ENCODE measurements around the gene FAM20C. TPM values are rescaled to one million over a fixed set of nuclear protein-coding genes. Genes with fewer than 3 reads are reported as not detected.

Gene FAM20C
- total and polyA plus RNA-seq, 2 donors (not counting 3 experiments of a cell fraction or from before 2014, with no cell fraction given), result 14.2 to 34.5 TPM

- no peak for TF ChIP-seq MYC (IDR thresholded peaks at IDR 0.05; ENCODE audit: low read depth, low read length)
- TF ChIP-seq CTCF (IDR thresholded peaks at IDR 0.05; ENCODE audit: extremely low read depth in 1 of 2, insufficient read depth in 1 of 2, low read depth in 1 of 2, low read length in 2 of 2), result no peak
- TF ChIP-seq POLR2A (IDR thresholded peaks at IDR 0.05; ENCODE audit: low read depth, low read length), result no peak
- TF ChIP-seq JUN (IDR thresholded peaks at IDR 0.05; ENCODE audit: borderline replicate concordance, insufficient read depth, insufficient read length, low read depth), result no peak
- TF ChIP-seq GATA2 (IDR thresholded peaks at IDR 0.05; ENCODE audit: insufficient read depth, insufficient read length, low read depth, low read length), result no peak
- TF ChIP-seq POLR2AphosphoS5 (IDR thresholded peaks at IDR 0.05; ENCODE audit: insufficient read depth, low read depth, low read length), result no peak
- TF ChIP-seq FOS (IDR thresholded peaks at IDR 0.05; ENCODE audit: borderline replicate concordance, insufficient read depth, low read length), result no peak
- no peak for TF ChIP-seq MAX (IDR thresholded peaks at IDR 0.05; ENCODE audit: insufficient read depth, insufficient read length)
- intact Hi-C loops (cut with micrococcal nuclease), result no loop called here
- no TSS peak for BruUV-seq (replicated peaks)
Measured at GRCh38 chr7:254337-255037, 62.1 kb downstream of the FAM20C start.

More at GRCh38 chr7:254337-255037, 62.1 kb downstream of the FAM20C start:
- POLR2A ChIA-PET, result no interaction called here
- no peaks in the 10 kb centered on the region for H3K79me2 ChIP-seq (ENCODE audit: control insufficient read depth, insufficient read depth, low read length)
- H3K9ac ChIP-seq (replicated peaks; ENCODE audit: extremely low read depth, insufficient read depth, low read length), result no peak overlapping the region
- no peaks in the 10 kb centered on the region for H3K9me1 ChIP-seq (replicated peaks; ENCODE audit: control insufficient read depth, extremely low read depth, insufficient read depth, low read length)
- CTCF ChIA-PET, result no interaction called here
- H3K9me3 ChIP-seq (replicated peaks; ENCODE audit: control insufficient read depth, insufficient read depth, low read length), result no peaks in the 10 kb centered on the region
- H3K4me3 ChIP-seq (replicated peaks in 1 of 3; ENCODE audit: insufficient read depth in 1 of 3, low read depth in 1 of 3, low read length in 3 of 3), result no peak overlapping the region
- dilution Hi-C loops (cut with MboI; ENCODE audit: extremely low pct_ligation_motif_present, low sequenced_read_pairs), result no loop called here
- no peak overlapping the region for H3K27ac ChIP-seq (ENCODE audit: insufficient read depth, low read depth, low read length)
- H3K4me2 ChIP-seq (ENCODE audit: insufficient read depth, low read length), result no peak overlapping the region
- DNase-seq (ENCODE audit: low read depth, low spot score) (no peak), FAIRE-seq (no peak)
- H3K27me3 ChIP-seq (ENCODE audit: control insufficient read depth in 2 of 2, insufficient read depth in 2 of 2, low read length in 2 of 2), result no peaks in the 10 kb centered on the region
- no peaks in the 10 kb centered on the region for H4K20me1 ChIP-seq (replicated peaks; ENCODE audit: control insufficient read depth, extremely low read depth, insufficient read depth, low read length)
- H3K36me3 ChIP-seq (ENCODE audit: control insufficient read depth in 2 of 2, extremely low read depth in 1 of 2, insufficient read depth in 2 of 2, low read length in 2 of 2), result peaks cover 0 to 8% of the 10 kb centered on the region in 2 experiments
- no peak overlapping the region for H2AFZ ChIP-seq (ENCODE audit: low read depth, low read length)
- no peaks in the 10 kb centered on the region for H3K4me1 ChIP-seq (ENCODE audit: control insufficient read depth, extremely low read depth, insufficient read depth, low read length)
